Mucosa of rectum (tissue), 2 donors: ENCODE measurements around the gene CLCNKA.

Source experiments
- H3K27ac ChIP-seq, 2 donors: one replicate each; pipeline ENCODE4 v1.7.0; 2013; ENCODE audit warnings: inconsistent platforms in 2 of 2, low read depth in 2 of 2, low read length in 2 of 2
- H3K27me3 ChIP-seq, 2 donors: one replicate each; pipeline ENCODE4 v1.7.0; 2013; ENCODE audit warnings: low read length in 2 of 2; ENCODE audit not compliant: control insufficient read depth in 2 of 2, insufficient read depth in 2 of 2
- H3K36me3 ChIP-seq, 2 donors: one replicate each; pipeline ENCODE4 v1.7.0; 2013; ENCODE audit warnings: low read length in 2 of 2; ENCODE audit not compliant: control insufficient read depth in 2 of 2, insufficient read depth in 2 of 2
- H3K4me1 ChIP-seq, 2 donors: one replicate each; pipeline ENCODE4 v1.7.0; 2013; ENCODE audit warnings: low read length in 2 of 2, mild to moderate bottlenecking in 1 of 2; ENCODE audit not compliant: control insufficient read depth in 2 of 2, insufficient read depth in 2 of 2
- H3K4me3 ChIP-seq, 2 donors: one replicate each; pipeline ENCODE4 v1.7.0; 2013; ENCODE audit warnings: low read length in 2 of 2
- H3K9ac ChIP-seq, 2 donors: one replicate each; pipeline ENCODE4 v1.7.0; 2013; ENCODE audit warnings: low read length in 2 of 2, low read depth in 1 of 2, mild to moderate bottlenecking in 1 of 2
- H3K9me3 ChIP-seq, 2 donors: one replicate each; pipeline ENCODE4 v1.7.0; 2013; ENCODE audit warnings: low read length in 2 of 2; ENCODE audit not compliant: control insufficient read depth in 2 of 2
- donor health status: healthy.
- donor health status: Normal muscosa, but diverticular disease.

CLCNKA gene

GRCh38 chr1:16070640-16071355, 49.0 kb downstream of the CLCNKA start:
- Histone ChIP-seq H3K36me3 (no peaks in the 10 kb centered on the region), H3K27ac (no peak overlapping the region), H3K9ac (no peak overlapping the region), H3K4me3 (no peak overlapping the region), H3K9me3 (no peaks in the 10 kb centered on the region), H3K4me1 (peaks cover 6 to 13% of the 10 kb centered on the region in 2 donors), H3K27me3 (peaks cover 0 to 2% of the 10 kb centered on the region in 2 donors)

GRCh38 chr1:16071614-16072013, 49.8 kb downstream of the CLCNKA start:
- no peak overlapping the region for H3K27ac ChIP-seq
- no peaks in the 10 kb centered on the region for H3K36me3 ChIP-seq
- peaks cover 0 to 2% of the 10 kb centered on the region in 2 donors for H3K27me3 ChIP-seq
- no peak overlapping the region for H3K4me3 ChIP-seq
- peaks cover 6 to 13% of the 10 kb centered on the region in 2 donors for H3K4me1 ChIP-seq
- no peak overlapping the region for H3K9ac ChIP-seq
- H3K9me3 ChIP-seq: no peaks in the 10 kb centered on the region

GRCh38 chr1:16072095-16072494, 50.3 kb downstream of the CLCNKA start:
- Histone ChIP-seq H3K9ac (no peak overlapping the region), H3K9me3 (no peaks in the 10 kb centered on the region), H3K4me3 (no peak overlapping the region), H3K27me3 (peaks cover 0 to 2% of the 10 kb centered on the region in 2 donors), H3K36me3 (no peaks in the 10 kb centered on the region), H3K4me1 (peaks cover 6 to 13% of the 10 kb centered on the region in 2 donors), H3K27ac (no peak overlapping the region)

GRCh38 chr1:16072616-16073484, 51.0 kb downstream of the CLCNKA start:
- Histone ChIP-seq H3K27ac (no peak overlapping the region), H3K4me1 (peaks cover 3 to 10% of the 10 kb centered on the region in 2 donors), H3K36me3 (no peaks in the 10 kb centered on the region), H3K9ac (peak overlapping the region in 1 of 2 donors; percentile 56), H3K9me3 (no peaks in the 10 kb centered on the region), H3K4me3 (peak overlapping the region in 1 of 2 donors; percentile 52), H3K27me3 (peaks cover 0 to 2% of the 10 kb centered on the region in 2 donors)

- Histone ChIP-seq H3K4me3 (peak within 1 kb of the TSS; percentile 44 to 61), H3K36me3 (no peaks in the 10 kb centered on the region), H3K4me1 (peaks cover 3 to 7% of the 10 kb centered on the region in 2 donors), H3K27ac (no peak within 1 kb of the TSS), H3K9ac (peak within 1 kb of the TSS in 1 of 2 donors; percentile 56), H3K9me3 (no peaks in the 10 kb centered on the region), H3K27me3 (peaks cover 0 to 2% of the 10 kb centered on the region in 2 donors)
Measured at GRCh38 chr1:16073490-16074119, 51.8 kb downstream of the CLCNKA start, which contains the start of gene FAM131C. Gene FAM131C (minus strand): TSS chr1:16073651. CDS start chr1:16073442, 209 bp downstream.

- no peak overlapping the region for H3K27ac ChIP-seq
- H3K4me1 ChIP-seq: peaks cover 7 to 9% of the 10 kb centered on the region in 2 donors
- H3K27me3 ChIP-seq: peaks cover 0 to 2% of the 10 kb centered on the region in 2 donors
- H3K36me3 ChIP-seq: no peaks in the 10 kb centered on the region
- no peak overlapping the region for H3K4me3 ChIP-seq
- H3K9me3 ChIP-seq: no peaks in the 10 kb centered on the region
- no peak overlapping the region for H3K9ac ChIP-seq
Measured at GRCh38 chr1:16074217-16074616, 52.4 kb downstream of the CLCNKA start.

- Histone ChIP-seq H3K4me1 (peaks cover 8 to 12% of the 10 kb centered on the region in 2 donors), H3K27ac (no peak overlapping the region), H3K27me3 (peaks cover 0 to 2% of the 10 kb centered on the region in 2 donors), H3K9ac (no peak overlapping the region), H3K9me3 (no peaks in the 10 kb centered on the region), H3K4me3 (no peak overlapping the region), H3K36me3 (no peaks in the 10 kb centered on the region)
Measured at GRCh38 chr1:16075337-16076030, 53.6 kb downstream of the CLCNKA start.

- Histone ChIP-seq H3K36me3 (no peaks in the 10 kb centered on the region), H3K4me1 (peaks cover 8 to 12% of the 10 kb centered on the region in 2 donors), H3K9ac (no peak overlapping the region), H3K9me3 (no peaks in the 10 kb centered on the region), H3K4me3 (no peak overlapping the region), H3K27ac (no peak overlapping the region), H3K27me3 (peaks cover 0 to 2% of the 10 kb centered on the region in 2 donors)
Measured at GRCh38 chr1:16076031-16076864, 54.4 kb downstream of the CLCNKA start.

- Histone ChIP-seq H3K4me1 (peaks cover 8 to 12% of the 10 kb centered on the region in 2 donors), H3K27ac (no peak overlapping the region), H3K9ac (no peak overlapping the region), H3K36me3 (no peaks in the 10 kb centered on the region), H3K9me3 (no peaks in the 10 kb centered on the region), H3K27me3 (peaks cover 0 to 2% of the 10 kb centered on the region in 2 donors), H3K4me3 (no peak overlapping the region)
Measured at GRCh38 chr1:16076865-16077238, 55.0 kb downstream of the CLCNKA start.
